ENCODE data around the gene RPUSD2. TPM values are rescaled to one million over a fixed set of nuclear protein-coding genes. Genes with fewer than 3 reads are reported as not detected.

The RPUSD2 gene
- total and polyA plus RNA-seq, 2 donors (not counting 3 experiments of a cell fraction or from before 2014, with no cell fraction given), result 7.0 to 11.4 TPM

DNA sequence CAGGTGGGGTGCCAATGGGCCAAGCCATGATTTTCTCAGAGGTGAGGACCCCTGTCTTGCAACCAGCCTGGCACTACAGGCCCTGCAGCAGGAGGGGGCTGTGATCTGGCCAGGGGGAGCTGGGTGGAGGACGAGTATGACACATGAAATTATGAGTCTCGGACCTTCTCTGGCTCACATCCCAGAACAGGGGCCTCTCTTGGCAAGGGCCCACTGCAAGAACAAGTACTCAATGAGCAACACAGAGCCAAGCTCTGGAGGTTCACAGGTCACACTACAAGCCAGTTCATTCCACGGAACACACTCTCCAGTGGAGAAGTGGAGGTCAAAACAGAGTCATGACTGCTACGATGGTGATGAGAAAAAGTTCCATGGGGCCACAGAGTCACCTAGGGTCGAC lies 32.6 kb upstream of the RPUSD2 start:
- Histone ChIP-seq H3K27me3 (ENCODE audit: control insufficient read depth in 2 of 2, insufficient read depth in 2 of 2, low read length in 2 of 2) (no peaks in the 10 kb centered on the region), H3K4me2 (ENCODE audit: insufficient read depth, low read length) (no peak overlapping the region), H2AFZ (ENCODE audit: low read depth, low read length) (no peak overlapping the region), H3K9ac (replicated peaks; ENCODE audit: extremely low read depth, insufficient read depth, low read length) (no peak overlapping the region), H3K36me3 (ENCODE audit: control insufficient read depth in 2 of 2, extremely low read depth in 1 of 2, insufficient read depth in 2 of 2, low read length in 2 of 2) (no peaks in the 10 kb centered on the region), H4K20me1 (replicated peaks; ENCODE audit: control insufficient read depth, extremely low read depth, insufficient read depth, low read length) (no peaks in the 10 kb centered on the region), H3K4me1 (ENCODE audit: control insufficient read depth, extremely low read depth, insufficient read depth, low read length) (no peaks in the 10 kb centered on the region), H3K27ac (ENCODE audit: insufficient read depth, low read depth, low read length) (no peak overlapping the region), H3K4me3 (replicated peaks in 1 of 3; ENCODE audit: insufficient read depth in 1 of 3, low read depth in 1 of 3, low read length in 3 of 3) (no peak overlapping the region), H3K9me1 (replicated peaks; ENCODE audit: control insufficient read depth, extremely low read depth, insufficient read depth, low read length) (no peaks in the 10 kb centered on the region), H3K9me3 (replicated peaks; ENCODE audit: control insufficient read depth, insufficient read depth, low read length) (no peaks in the 10 kb centered on the region), H3K79me2 (ENCODE audit: control insufficient read depth, insufficient read depth, low read length) (no peaks in the 10 kb centered on the region)
- intact Hi-C loops (cut with micrococcal nuclease), result no loop called here
- DNase-seq (ENCODE audit: low read depth, low spot score) (no peak), FAIRE-seq (no peak)
- TF ChIP-seq EZH2 (IDR thresholded peaks at IDR 0.05; ENCODE audit: borderline replicate concordance, low read depth, low read length, severe bottlenecking) (no peak), POLR2AphosphoS5 (IDR thresholded peaks at IDR 0.05; ENCODE audit: insufficient read depth, low read depth, low read length) (no peak), FOS (IDR thresholded peaks at IDR 0.05; ENCODE audit: borderline replicate concordance, insufficient read depth, low read length) (no peak)
- TF ChIP-seq, protein P1, sequence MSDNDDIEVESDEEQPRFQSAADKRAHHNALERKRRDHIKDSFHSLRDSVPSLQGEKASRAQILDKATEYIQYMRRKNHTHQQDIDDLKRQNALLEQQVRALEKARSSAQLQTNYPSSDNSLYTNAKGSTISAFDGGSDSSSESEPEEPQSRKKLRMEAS (IDR thresholded peaks at IDR 0.05; ENCODE audit: insufficient read depth, insufficient read length), result no peak
- dilution Hi-C loops (cut with MboI; ENCODE audit: extremely low pct_ligation_motif_present, low sequenced_read_pairs), result no loop called here
- no TSS peak for BruUV-seq (replicated peaks)
- ChIA-PET POLR2A (no interaction called here), CTCF (interaction anchor here (1.8 to 2.9 kb wide), 2 partner anchors 17 to 29 kb away, joined by 4 to 8 read pairs; no protein-coding TSS in a partner anchor)

DNA sequence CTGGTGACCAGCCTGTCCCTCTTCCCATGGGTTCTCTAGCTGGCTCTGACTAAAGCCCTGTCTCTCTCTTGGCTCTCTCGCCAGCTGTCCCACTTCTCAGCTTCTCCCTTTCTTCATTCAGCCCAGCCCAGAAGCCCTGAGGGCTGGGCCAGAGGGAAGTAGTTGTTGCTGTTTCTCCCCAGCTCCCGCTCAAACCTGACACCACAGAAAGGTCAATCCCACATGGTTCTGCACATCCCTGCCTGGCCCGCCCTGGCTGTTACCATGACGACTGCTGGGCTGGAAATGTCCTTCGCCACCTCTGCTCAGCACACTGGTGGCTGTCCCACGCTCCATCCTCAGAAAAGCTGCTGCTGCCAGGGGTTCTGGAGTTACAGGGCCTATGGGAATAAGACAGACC lies 30.1 kb upstream of the RPUSD2 start:
- H4K20me1 ChIP-seq (replicated peaks; ENCODE audit: control insufficient read depth, extremely low read depth, insufficient read depth, low read length), result no peaks in the 10 kb centered on the region
- no peaks in the 10 kb centered on the region for H3K79me2 ChIP-seq (ENCODE audit: control insufficient read depth, insufficient read depth, low read length)
- no peaks in the 10 kb centered on the region for H3K27me3 ChIP-seq (ENCODE audit: control insufficient read depth in 2 of 2, insufficient read depth in 2 of 2, low read length in 2 of 2)
- no peak overlapping the region for H2AFZ ChIP-seq (ENCODE audit: low read depth, low read length)
- intact Hi-C loops (cut with micrococcal nuclease), result no loop called here
- H3K4me2 ChIP-seq (ENCODE audit: insufficient read depth, low read length), result no peak overlapping the region
- FAIRE-seq, result no peak
- BruUV-seq (replicated peaks), result no TSS peak
- dilution Hi-C loops (cut with MboI; ENCODE audit: extremely low pct_ligation_motif_present, low sequenced_read_pairs), result no loop called here
- no peaks in the 10 kb centered on the region for H3K4me1 ChIP-seq (ENCODE audit: control insufficient read depth, extremely low read depth, insufficient read depth, low read length)
- H3K9me3 ChIP-seq (replicated peaks; ENCODE audit: control insufficient read depth, insufficient read depth, low read length), result no peaks in the 10 kb centered on the region
- POLR2A ChIA-PET, result no interaction called here
- no peaks in the 10 kb centered on the region for H3K36me3 ChIP-seq (ENCODE audit: control insufficient read depth in 2 of 2, extremely low read depth in 1 of 2, insufficient read depth in 2 of 2, low read length in 2 of 2)
- no peak overlapping the region for H3K27ac ChIP-seq (ENCODE audit: insufficient read depth, low read depth, low read length)
- H3K4me3 ChIP-seq (replicated peaks in 1 of 3; ENCODE audit: insufficient read depth in 1 of 3, low read depth in 1 of 3, low read length in 3 of 3), result no peak overlapping the region
- CTCF ChIA-PET, result no interaction called here
- no peaks in the 10 kb centered on the region for H3K9me1 ChIP-seq (replicated peaks; ENCODE audit: control insufficient read depth, extremely low read depth, insufficient read depth, low read length)
- H3K9ac ChIP-seq (replicated peaks; ENCODE audit: extremely low read depth, insufficient read depth, low read length), result no peak overlapping the region
- DNase-seq (ENCODE audit: low read depth, low spot score), result no peak
- TF ChIP-seq JUN (IDR thresholded peaks at IDR 0.05; ENCODE audit: borderline replicate concordance, insufficient read depth, insufficient read length, low read depth), result no peak
- no peak for TF ChIP-seq POLR2A (IDR thresholded peaks at IDR 0.05; ENCODE audit: low read depth, low read length)
- TF ChIP-seq, protein P1 (IDR thresholded peaks at IDR 0.05; ENCODE audit: insufficient read depth, insufficient read length), result no peak
- no peak for TF ChIP-seq FOS (IDR thresholded peaks at IDR 0.05; ENCODE audit: borderline replicate concordance, insufficient read depth, low read length)
- TF ChIP-seq MYC (IDR thresholded peaks at IDR 0.05; ENCODE audit: low read depth, low read length), result no peak
- TF ChIP-seq GATA2 (IDR thresholded peaks at IDR 0.05; ENCODE audit: insufficient read depth, insufficient read length, low read depth, low read length), result no peak
- no peak for TF ChIP-seq EZH2 (IDR thresholded peaks at IDR 0.05; ENCODE audit: borderline replicate concordance, low read depth, low read length, severe bottlenecking)
- TF ChIP-seq, protein P2, sequence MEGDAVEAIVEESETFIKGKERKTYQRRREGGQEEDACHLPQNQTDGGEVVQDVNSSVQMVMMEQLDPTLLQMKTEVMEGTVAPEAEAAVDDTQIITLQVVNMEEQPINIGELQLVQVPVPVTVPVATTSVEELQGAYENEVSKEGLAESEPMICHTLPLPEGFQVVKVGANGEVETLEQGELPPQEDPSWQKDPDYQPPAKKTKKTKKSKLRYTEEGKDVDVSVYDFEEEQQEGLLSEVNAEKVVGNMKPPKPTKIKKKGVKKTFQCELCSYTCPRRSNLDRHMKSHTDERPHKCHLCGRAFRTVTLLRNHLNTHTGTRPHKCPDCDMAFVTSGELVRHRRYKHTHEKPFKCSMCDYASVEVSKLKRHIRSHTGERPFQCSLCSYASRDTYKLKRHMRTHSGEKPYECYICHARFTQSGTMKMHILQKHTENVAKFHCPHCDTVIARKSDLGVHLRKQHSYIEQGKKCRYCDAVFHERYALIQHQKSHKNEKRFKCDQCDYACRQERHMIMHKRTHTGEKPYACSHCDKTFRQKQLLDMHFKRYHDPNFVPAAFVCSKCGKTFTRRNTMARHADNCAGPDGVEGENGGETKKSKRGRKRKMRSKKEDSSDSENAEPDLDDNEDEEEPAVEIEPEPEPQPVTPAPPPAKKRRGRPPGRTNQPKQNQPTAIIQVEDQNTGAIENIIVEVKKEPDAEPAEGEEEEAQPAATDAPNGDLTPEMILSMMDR (IDR thresholded peaks at IDR 0.05; ENCODE audit: extremely low read depth in 1 of 2, insufficient read depth in 1 of 2, low read depth in 1 of 2, low read length in 2 of 2), result no peak
